Activated CD4-positive, alpha-beta memory T cell treated with anti-CD3 and anti-CD28 coated beads for 36 hours (primary cell): Measurements from ENCODE around the gene IL1F10. TPM values are rescaled to one million over a fixed set of nuclear protein-coding genes. Genes with fewer than 3 reads are reported as not detected.
A peak's percentile ranks its signal among the peaks of the same experiment; 100 is the strongest.

Source experiments
- CTCF ChIA-PET: fragments of 350-600 bp; sonication (Branson Sonifier 250); formaldehyde crosslinking; loops from one replicate; lab custom pipeline; 2021; ENCODE audit warnings: antibody characterized with exemption, inconsistent platforms; lab: Charles Lee
- POLR2A ChIA-PET: fragments of 350-600 bp; sonication (Branson Sonifier 250); formaldehyde crosslinking; loops from one replicate; lab custom pipeline; 2021; ENCODE audit warnings: antibody characterized with exemption; lab: Charles Lee
- DNase-seq: peaks from one replicate; pipeline ENCODE4 v3.0.0-alpha.2; 2020
- H3K27ac Mint-ChIP-seq: one replicate; pipeline ENCODE4 v1.8.0; 2021; ENCODE audit warnings: mixed read lengths
- H3K27me3 Mint-ChIP-seq: one replicate; pipeline ENCODE4 v1.8.0; 2021; ENCODE audit warnings: mixed read lengths
- H3K36me3 Mint-ChIP-seq: one replicate; pipeline ENCODE4 v1.8.0; 2021; ENCODE audit warnings: mixed read lengths
- H3K4me1 Mint-ChIP-seq: one replicate; pipeline ENCODE4 v1.8.0; 2021; ENCODE audit warnings: low read depth, mixed read lengths
- H3K4me3 Mint-ChIP-seq: one replicate; pipeline ENCODE4 v1.8.0; 2021; ENCODE audit warnings: mild to moderate bottlenecking, mixed read lengths
- H3K9me3 Mint-ChIP-seq: one replicate; pipeline ENCODE4 v1.8.0; 2021; ENCODE audit warnings: mixed read lengths
- intact Hi-C: fragments of 100-400 bp; cut with micrococcal nuclease; formaldehyde crosslinking; loops from one replicate; pipeline ENCODE4 v1.15.1; 2023
- total RNA-seq, 2 experiments: library from RNA; stranded (reverse); gene quantifications; one replicate each; pipeline ENCODE4 v1.2.3, GENCODE V29; 2021

IL1F10 gene
- total RNA-seq, 2 experiments from 2014 or later, result not detected

DNA sequence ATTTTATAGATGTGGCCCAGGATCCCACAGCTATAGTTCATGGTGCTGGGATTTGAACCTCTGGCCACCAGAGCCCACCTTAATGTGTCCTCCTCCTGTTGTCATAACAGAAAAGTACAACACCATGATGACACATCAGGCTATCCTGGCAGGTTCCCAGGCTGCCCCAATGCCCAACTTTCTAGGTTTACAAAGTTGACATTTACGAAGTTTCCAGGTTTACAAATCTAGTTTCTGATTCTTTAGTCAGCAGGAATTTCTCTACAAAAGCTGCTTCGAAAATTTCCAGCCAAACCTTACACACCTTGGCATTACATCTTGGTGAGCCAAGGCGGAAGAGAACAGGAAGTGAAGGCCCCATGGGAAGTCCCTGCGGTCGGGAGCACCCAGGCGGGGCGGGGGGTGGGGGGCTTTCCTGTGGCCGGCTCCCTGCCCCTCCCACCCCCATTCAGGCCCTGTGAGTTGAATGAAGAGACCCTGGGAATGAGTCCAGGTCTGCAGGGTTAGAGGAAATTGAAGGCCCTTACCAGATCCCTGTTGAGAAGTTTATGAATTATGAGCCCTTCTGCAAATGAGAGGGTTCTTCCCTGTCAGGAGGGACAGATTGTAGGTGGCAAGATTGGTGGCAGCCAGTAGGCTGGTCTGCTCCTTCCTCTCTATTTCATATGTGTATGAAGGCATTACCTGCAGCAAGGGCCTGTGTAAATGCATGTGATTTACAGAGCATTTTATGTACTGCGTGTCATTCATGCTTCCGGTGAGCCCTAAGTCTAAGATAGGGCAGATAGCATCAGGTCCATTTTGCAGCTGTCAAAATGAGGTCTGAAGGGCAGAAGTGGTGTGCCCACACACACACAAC, 48.6 kb downstream of the IL1F10 start:
- Mint-ChIP-seq H3K4me3 (no peak overlapping the region), H3K9me3 (no peaks in the 10 kb centered on the region), H3K36me3 (no peaks in the 10 kb centered on the region), H3K27ac (peak overlapping the region; percentile 68), H3K27me3 (peaks cover 3% of the 10 kb centered on the region), H3K4me1 (peaks cover 23% of the 10 kb centered on the region)
- intact Hi-C loops, result loop anchor here (2.0 kb wide), 2 partner anchors 22 to 32 kb away; no protein-coding TSS in a partner anchor
- DNase-seq, result peak; percentile 41
- ChIA-PET POLR2A (interaction anchor here (1.7 kb wide), 1 partner anchor 18 kb away, joined by 6 read pairs; no protein-coding TSS in a partner anchor), CTCF (interaction anchor here (0.7 to 7.6 kb wide), 3 partner anchors 11 to 36 kb away, joined by 3 to 58 read pairs (median 18); no protein-coding TSS in a partner anchor)

DNA sequence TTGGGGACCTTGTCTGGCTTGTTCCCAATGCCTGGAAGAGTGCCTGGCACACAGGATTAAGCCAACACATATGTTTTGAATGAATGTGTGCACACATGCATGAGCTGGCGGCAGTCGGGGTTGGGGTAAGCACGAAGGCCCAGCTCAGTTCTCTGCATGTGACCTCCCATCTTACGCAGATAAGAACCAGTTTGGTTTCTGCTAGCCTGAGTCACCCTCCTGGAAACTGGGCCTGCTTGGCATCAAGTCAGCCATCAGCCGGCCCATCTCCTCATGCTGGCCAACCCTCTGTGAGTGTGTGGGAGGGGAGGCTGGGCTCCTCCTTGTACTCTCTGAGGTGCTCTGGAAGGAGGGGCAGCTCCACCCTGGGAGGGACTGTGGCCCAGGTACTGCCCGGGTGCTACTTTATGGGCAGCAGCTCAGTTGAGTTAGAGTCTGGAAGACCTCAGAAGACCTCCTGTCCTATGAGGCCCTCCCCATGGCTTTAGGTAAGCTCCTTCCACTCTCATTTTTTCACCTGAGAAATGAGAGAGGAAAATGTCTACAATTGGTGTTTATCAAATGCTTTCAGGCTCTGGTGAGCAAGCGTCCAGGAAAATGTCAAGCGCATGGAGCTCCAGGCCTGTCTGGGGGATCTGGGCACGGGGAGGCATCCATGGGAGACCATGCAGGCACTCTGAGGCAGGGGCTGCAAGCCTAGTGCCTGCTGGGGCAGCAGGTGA, 49.9 kb downstream of the IL1F10 start:
- CTCF ChIA-PET, result interaction anchor here (0.8 to 7.6 kb wide), 5 partner anchors 19 to 85 kb away, joined by 3 to 58 read pairs (median 4); no protein-coding TSS in a partner anchor
- POLR2A ChIA-PET, result interaction anchor here (1.2 to 1.3 kb wide), 2 partner anchors 21 to 58 kb away, joined by 3 to 4 read pairs; no protein-coding TSS in a partner anchor
- Mint-ChIP-seq H3K27me3 (peaks cover 3% of the 10 kb centered on the region), H3K4me1 (peaks cover 23% of the 10 kb centered on the region), H3K9me3 (no peaks in the 10 kb centered on the region), H3K4me3 (peak overlapping the region; percentile 13), H3K27ac (peak overlapping the region; percentile 68), H3K36me3 (no peaks in the 10 kb centered on the region)
- DNase-seq, result peak; percentile 84
- intact Hi-C loops, result loop anchor here (1.0 to 2.0 kb wide), 3 partner anchors 12 to 33 kb away; no protein-coding TSS in a partner anchor

DNA sequence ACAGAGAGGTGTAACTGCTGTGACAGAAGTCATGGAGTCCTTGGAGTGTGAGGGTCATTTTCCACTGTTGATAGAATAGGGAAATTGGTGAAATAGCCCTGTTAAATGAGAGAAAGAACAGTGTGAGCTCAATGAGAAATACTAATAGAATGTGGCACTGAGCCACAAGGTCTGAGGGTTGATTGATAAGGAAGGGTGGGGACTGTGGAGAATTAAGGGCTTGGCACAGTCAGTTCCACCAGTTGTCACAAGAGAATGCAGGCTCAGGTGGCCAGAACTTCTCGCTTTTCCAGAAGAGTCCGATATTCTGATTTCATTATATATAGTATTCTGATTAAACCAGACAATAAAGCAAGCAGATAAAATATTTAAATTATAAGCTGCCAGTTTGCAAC, 50.5 kb downstream of the IL1F10 start:
- no peaks in the 10 kb centered on the region for H3K36me3 Mint-ChIP-seq
- H3K4me1 Mint-ChIP-seq, result peaks cover 23% of the 10 kb centered on the region
- peaks cover 3% of the 10 kb centered on the region for H3K27me3 Mint-ChIP-seq
- no peak for DNase-seq
- POLR2A ChIA-PET, result interaction anchor here (1.2 to 1.3 kb wide), 2 partner anchors 22 to 57 kb away, joined by 3 to 4 read pairs; no protein-coding TSS in a partner anchor
- no peaks in the 10 kb centered on the region for H3K9me3 Mint-ChIP-seq
- peak overlapping the region; percentile 13 for H3K4me3 Mint-ChIP-seq
- CTCF ChIA-PET, result interaction anchor here (0.8 to 7.6 kb wide), 4 partner anchors 18 to 80 kb away, joined by 4 to 58 read pairs (median 11); no protein-coding TSS in a partner anchor
- peak overlapping the region; percentile 14 for H3K27ac Mint-ChIP-seq
- intact Hi-C loops, result no loop called here

DNA sequence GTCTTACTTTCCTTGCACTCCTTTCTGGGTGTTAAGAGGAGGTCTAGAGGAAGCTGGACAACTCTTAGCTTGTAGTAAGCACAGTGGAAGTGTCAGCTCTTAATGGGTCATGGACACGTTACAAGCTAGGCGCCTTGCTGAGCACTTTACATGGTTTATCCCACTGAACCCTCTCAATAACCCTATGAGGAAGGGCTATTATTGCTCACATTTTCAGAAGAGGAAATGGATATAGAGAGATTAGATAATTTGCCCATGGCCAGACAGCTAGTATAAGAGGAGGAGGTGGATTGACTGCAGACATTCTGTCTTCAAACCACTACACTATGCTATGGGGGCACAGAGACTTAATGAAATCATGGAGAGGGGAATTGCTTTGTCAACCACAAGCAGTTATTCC, 51.3 kb downstream of the IL1F10 start:
- POLR2A ChIA-PET, result no interaction called here
- intact Hi-C loops, result no loop called here

DNA sequence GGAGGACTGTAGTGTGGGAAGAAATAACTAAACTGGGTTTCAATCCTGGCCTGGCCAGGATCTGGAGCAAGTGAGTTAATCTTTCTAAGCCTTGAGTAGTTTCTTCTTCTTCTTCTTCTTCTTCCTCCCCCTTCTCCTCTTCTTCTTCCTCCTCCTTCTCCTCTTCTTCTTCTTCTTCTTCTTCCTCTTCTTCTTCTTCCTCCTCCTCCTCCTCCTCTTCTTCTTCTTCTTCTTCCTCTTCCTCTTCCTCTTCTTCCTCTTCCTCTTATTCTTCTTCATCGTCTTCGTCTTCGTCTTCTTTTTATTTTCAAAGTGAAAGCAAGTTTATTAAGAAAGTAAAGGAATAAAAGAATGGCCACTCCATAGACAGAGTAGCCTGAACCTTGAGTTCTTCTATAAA, 53.1 kb downstream of the IL1F10 start:
- Mint-ChIP-seq H3K27ac (no peak overlapping the region), H3K4me1 (peaks cover 44% of the 10 kb centered on the region), H3K4me3 (no peak overlapping the region), H3K9me3 (no peaks in the 10 kb centered on the region), H3K27me3 (peaks cover 12% of the 10 kb centered on the region), H3K36me3 (no peaks in the 10 kb centered on the region)
- DNase-seq, result no peak
- POLR2A ChIA-PET, result no interaction called here
- CTCF ChIA-PET, result interaction anchor here (1.8 kb wide), 1 partner anchor 16 kb away, joined by 9 read pairs; no protein-coding TSS in a partner anchor
- intact Hi-C loops, result no loop called here

More for the DNA sequence above, 51.3 kb downstream of the IL1F10 start:
- Mint-ChIP-seq H3K4me1 (peaks cover 30% of the 10 kb centered on the region), H3K27me3 (peaks cover 4% of the 10 kb centered on the region), H3K4me3 (no peak overlapping the region), H3K9me3 (no peaks in the 10 kb centered on the region), H3K36me3 (no peaks in the 10 kb centered on the region), H3K27ac (no peak overlapping the region)
- DNase-seq, result no peak
- CTCF ChIA-PET, result interaction anchor here (1.5 to 7.6 kb wide), 3 partner anchors 17 to 79 kb away, joined by 4 to 58 read pairs (median 18); no protein-coding TSS in a partner anchor

DNA sequence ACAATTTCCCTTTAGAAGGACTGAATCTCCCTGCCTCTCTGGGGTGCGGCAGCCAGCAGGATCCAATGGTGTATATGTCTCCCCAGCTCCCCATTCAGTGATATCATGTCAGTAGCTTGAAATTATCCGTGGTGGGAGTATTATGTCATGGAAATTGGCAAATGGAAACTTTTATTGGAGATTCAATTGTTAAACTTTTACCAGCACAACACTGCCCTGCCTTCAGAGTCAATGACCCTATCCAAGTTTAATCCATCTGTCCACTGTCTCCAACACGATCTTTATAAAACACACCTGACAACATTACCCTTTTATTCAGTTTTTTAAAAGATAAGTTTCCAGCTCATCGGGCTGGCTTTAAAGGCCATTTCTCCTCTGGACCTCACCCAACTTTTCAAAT, 54.6 kb downstream of the IL1F10 start:
- CTCF ChIA-PET, result interaction anchor here (1.0 to 1.8 kb wide), 4 partner anchors 15 to 42 kb away, joined by 3 to 9 read pairs (median 5); no protein-coding TSS in a partner anchor
- no peaks in the 10 kb centered on the region for H3K9me3 Mint-ChIP-seq
- H3K4me3 Mint-ChIP-seq, result no peak overlapping the region
- no peak for DNase-seq
- H3K4me1 Mint-ChIP-seq, result peaks cover 40% of the 10 kb centered on the region
- H3K27ac Mint-ChIP-seq, result no peak overlapping the region
- POLR2A ChIA-PET, result no interaction called here
- no peaks in the 10 kb centered on the region for H3K36me3 Mint-ChIP-seq
- intact Hi-C loops, result no loop called here
- H3K27me3 Mint-ChIP-seq, result peaks cover 12% of the 10 kb centered on the region

DNA sequence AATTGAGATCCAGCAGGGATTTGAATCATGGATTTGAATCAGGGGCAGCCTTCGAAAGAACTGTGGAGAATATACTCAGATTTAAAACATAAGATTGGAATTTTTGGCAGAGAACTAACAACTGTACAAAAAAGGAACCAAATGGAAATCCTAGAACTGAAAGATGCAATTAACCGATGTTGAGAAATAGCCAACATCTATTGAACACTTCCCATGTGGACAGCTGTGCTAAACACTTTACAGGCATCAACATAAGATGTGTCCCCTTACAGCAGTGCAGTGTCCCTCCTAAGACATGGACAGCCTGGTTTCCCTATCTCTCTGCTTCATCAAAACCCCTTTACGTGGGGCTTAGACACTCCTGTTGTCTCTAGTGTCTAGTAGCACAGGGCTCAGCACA, 56.0 kb downstream of the IL1F10 start:
- DNase-seq, result no peak
- no peak overlapping the region for H3K4me3 Mint-ChIP-seq
- intact Hi-C loops, result loop anchor here (1.0 kb wide), 1 partner anchor 19 kb away; no protein-coding TSS in a partner anchor
- ChIA-PET CTCF (interaction anchor here (1.5 to 3.1 kb wide), 2 partner anchors 14 to 44 kb away, joined by 8 to 26 read pairs; no protein-coding TSS in a partner anchor), POLR2A (no interaction called here)
- no peaks in the 10 kb centered on the region for H3K36me3 Mint-ChIP-seq
- H3K9me3 Mint-ChIP-seq, result no peaks in the 10 kb centered on the region
- H3K4me1 Mint-ChIP-seq, result peaks cover 34% of the 10 kb centered on the region
- H3K27ac Mint-ChIP-seq, result no peak overlapping the region
- peaks cover 12% of the 10 kb centered on the region for H3K27me3 Mint-ChIP-seq

DNA sequence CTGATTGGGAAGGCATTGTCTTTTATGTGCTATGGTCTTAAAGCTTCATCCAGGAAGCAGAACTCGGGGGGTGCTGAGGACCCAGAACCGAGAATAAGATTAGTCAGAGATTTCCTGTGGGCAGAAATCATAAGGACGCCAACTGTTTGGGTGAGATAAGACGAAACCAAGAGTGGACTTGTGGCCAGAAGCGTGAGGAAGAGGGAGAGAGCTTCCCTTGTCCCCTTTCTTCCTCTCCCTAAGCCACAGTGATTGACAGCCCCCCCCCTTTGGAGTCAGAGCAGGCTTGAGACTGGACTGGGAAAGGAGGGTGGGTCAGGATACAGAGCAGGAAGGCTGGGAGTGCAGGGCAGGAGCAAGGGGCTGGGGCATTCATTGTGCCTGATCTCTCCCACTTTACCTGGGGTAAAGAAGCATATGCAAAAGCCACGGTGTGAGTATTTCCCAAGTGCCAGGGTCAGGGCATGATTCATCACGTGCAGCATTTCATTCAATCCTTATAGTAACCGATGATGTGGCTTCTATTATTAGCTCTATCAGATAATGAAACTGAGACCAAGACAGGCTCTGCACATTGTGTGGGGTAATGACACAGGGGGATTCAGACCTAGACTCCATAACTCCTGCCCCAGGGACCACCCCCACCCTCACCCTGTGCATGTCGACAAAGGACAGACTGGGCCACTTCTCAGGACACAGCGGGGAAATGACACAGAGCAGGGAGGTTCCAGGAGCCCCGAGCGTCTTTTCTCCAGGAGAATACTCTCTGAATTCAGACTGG, 56.6 kb downstream of the IL1F10 start:
- peak overlapping the region; percentile 3 for H3K27ac Mint-ChIP-seq
- ChIA-PET CTCF (interaction anchor here (1.5 to 3.1 kb wide), 2 partner anchors 13 to 44 kb away, joined by 8 to 26 read pairs; no protein-coding TSS in a partner anchor), POLR2A (no interaction called here)
- no peaks in the 10 kb centered on the region for H3K36me3 Mint-ChIP-seq
- DNase-seq, result peak; percentile 29
- no peaks in the 10 kb centered on the region for H3K9me3 Mint-ChIP-seq
- H3K27me3 Mint-ChIP-seq, result peaks cover 12% of the 10 kb centered on the region
- peaks cover 34% of the 10 kb centered on the region for H3K4me1 Mint-ChIP-seq
- no peak overlapping the region for H3K4me3 Mint-ChIP-seq
- intact Hi-C loops, result loop anchor here (1.0 kb wide), 1 partner anchor 20 kb away; no protein-coding TSS in a partner anchor

Other genes with a start within 250 kb of the IL1F10 start
- under 1 TPM in 1 of 2 experiments, not detected in 1; 0.44 TPM for gene IL1B, start 231.2 kb upstream of the IL1F10 start, total RNA-seq
- gene IL37, start 156.8 kb upstream of the IL1F10 start, total RNA-seq, result not detected
- not detected for gene IL36G, start 90.0 kb upstream of the IL1F10 start, total RNA-seq
- gene IL36A, start 62.5 kb upstream of the IL1F10 start, total RNA-seq, result not detected
- gene IL36B, start 15.1 kb upstream of the IL1F10 start, total RNA-seq, result not detected
- gene IL36RN, start 8.8 kb upstream of the IL1F10 start, total RNA-seq, result not detected
- 10 to 100 TPM in 1 of 2 experiments, 1 to 10 TPM in 1; 9.8 to 10.5 TPM for gene IL1RN, start 59.6 kb downstream of the IL1F10 start, total RNA-seq
- 100 to 1,000 TPM; 156 to 170 TPM for gene PSD4, start 106.0 kb downstream of the IL1F10 start, total RNA-seq
- gene PAX8, start 211.0 kb downstream of the IL1F10 start, total RNA-seq, result 1 to 10 TPM; 2.6 to 4.1 TPM